ENCODE data around the gene KDM6B.
A peak's percentile ranks its signal among the peaks of the same experiment; 100 is the strongest.

KDM6B gene

DNA sequence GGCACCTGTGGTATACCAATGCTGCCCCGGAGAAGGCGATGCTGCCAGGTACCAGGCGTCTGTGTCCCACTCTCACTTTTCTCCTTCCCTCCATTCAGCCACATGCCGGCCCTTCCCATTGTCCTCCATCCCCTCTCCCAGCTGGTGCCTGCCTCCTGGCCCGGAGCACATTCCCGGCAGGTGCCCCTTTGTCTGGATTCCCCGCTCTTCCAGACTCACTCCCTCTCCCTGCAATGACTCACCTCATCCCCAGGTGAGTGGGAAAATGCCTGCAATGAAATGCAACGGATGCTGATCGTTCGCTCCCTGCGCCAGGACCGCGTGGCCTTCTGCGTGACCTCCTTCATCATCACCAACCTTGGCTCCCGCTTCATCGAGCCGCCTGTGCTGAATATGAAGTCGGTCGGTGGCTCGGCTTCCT is 10.4 kb upstream of the KDM6B start:
- DNase-seq (ENCODE audit: low read depth) = no peak

GRCh38 chr17:7824021-7824924 is 9.7 kb upstream of the KDM6B start:
- no peak for DNase-seq (ENCODE audit: low read depth)

- DNase-seq (ENCODE audit: low read depth) = no peak
These were observed 8.6 kb upstream of the KDM6B start for GRCh38 chr17:7825206-7825990.

GRCh38 chr17:7830616-7831015 is 3.4 kb upstream of the KDM6B start:
- DNase-seq (ENCODE audit: low read depth) = no peak

- DNase-seq (ENCODE audit: low read depth) = no peak
These were observed 2.8 kb upstream of the KDM6B start for GRCh38 chr17:7831233-7831632.

DNA sequence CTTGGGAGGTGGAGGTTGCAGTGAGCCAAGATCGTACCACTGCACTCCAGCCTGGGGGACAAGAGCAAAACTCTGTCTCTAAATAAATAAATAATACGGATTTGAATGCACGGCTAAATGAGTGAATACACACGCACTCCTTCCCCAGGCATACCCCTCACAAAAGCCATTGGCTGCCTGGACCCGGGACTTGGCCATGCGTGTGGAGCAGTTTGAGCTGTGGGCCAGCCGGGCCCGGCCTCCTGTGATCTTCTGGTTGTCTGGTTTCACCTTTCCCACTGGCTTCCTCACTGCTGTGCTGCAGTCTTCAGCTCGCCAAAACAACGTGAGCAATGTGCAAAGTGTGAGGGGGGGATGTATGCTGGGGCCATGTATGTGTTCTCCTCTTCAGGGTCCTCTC is 1.6 kb upstream of the KDM6B start:
- no peak for DNase-seq (ENCODE audit: low read depth)

DNA sequence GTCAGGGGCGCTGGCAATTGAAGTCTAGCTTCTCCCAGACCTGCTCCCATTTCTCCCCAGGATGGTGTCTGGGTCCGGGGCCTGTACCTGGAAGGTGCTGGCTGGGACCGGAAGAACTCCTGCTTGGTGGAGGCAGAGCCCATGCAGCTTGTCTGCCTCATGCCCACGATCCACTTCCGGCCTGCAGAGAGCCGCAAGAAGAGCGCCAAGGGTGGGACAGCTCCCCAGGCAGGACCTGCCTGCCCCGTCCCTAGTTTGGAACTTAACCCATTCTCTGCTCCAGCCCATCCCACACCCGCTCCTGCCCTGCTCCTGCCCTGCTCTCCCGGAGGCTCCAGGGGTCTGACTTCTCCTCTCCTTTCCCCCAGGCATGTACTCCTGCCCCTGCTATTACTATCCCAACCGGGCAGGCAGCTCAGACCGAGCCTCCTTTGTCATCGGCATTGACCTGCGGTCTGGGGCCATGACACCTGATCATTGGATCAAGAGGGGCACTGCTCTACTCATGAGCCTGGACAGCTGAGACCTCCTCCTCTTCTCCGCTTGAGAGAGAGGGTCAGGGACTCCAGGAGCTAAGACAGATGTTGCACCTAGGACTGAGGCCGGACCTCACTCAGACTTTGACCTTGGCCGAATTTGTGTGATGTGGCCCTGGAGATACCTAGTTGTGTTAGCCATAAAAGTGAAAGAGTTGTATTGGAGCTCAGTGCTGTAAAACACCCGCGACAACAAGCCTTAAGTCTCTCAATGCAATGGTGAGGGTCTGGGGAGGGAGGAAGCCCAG is 814 bp upstream of the KDM6B start:
- DNase-seq (ENCODE audit: low read depth) = no peak

- no peak for DNase-seq (ENCODE audit: low read depth)
These were observed 532 bp downstream of the KDM6B start for GRCh38 chr17:7834542-7834956.

GRCh38 chr17:7834957-7835813 is 1.2 kb downstream of the KDM6B start:
- DNase-seq (ENCODE audit: low read depth) = peak; percentile 97

GRCh38 chr17:7835814-7836595 is 2.0 kb downstream of the KDM6B start:
- no peak for DNase-seq (ENCODE audit: low read depth)

- DNase-seq (ENCODE audit: low read depth) = peak; percentile 95
These were observed 2.8 kb downstream of the KDM6B start for GRCh38 chr17:7836596-7837407.

DNA sequence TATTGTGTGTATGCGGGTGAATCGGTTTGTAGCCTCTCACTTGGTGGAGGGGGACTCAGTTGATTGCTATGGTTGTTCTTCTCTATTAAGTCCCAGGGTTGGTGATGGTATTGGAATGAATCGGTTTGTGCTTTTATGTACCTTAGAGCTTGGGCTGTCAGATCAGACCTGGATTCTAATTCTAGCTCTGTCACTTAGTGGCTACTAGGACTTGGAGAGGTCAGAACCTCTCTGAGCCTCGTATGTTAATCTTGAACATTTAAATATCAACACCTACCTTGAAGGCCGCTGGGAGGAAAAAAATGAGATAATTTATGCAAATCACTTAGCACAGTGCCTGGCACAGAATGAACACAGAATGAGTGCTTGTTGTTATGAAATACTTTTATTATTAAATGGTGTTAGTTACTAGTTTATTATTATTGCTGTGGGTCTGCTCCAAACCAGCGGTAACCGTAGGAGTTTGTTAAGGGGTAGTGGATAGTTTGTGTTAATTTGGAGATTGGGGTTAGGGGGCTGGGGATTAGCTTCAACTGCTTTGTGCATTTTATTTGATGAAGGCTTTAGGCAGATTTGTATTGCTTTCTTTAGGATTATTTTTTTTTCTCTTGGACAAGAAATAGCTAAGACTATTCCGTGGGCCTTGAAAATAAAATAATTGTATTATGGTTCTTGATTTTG is 3.5 kb downstream of the KDM6B start:
- no peak for DNase-seq (ENCODE audit: low read depth)

DNA sequence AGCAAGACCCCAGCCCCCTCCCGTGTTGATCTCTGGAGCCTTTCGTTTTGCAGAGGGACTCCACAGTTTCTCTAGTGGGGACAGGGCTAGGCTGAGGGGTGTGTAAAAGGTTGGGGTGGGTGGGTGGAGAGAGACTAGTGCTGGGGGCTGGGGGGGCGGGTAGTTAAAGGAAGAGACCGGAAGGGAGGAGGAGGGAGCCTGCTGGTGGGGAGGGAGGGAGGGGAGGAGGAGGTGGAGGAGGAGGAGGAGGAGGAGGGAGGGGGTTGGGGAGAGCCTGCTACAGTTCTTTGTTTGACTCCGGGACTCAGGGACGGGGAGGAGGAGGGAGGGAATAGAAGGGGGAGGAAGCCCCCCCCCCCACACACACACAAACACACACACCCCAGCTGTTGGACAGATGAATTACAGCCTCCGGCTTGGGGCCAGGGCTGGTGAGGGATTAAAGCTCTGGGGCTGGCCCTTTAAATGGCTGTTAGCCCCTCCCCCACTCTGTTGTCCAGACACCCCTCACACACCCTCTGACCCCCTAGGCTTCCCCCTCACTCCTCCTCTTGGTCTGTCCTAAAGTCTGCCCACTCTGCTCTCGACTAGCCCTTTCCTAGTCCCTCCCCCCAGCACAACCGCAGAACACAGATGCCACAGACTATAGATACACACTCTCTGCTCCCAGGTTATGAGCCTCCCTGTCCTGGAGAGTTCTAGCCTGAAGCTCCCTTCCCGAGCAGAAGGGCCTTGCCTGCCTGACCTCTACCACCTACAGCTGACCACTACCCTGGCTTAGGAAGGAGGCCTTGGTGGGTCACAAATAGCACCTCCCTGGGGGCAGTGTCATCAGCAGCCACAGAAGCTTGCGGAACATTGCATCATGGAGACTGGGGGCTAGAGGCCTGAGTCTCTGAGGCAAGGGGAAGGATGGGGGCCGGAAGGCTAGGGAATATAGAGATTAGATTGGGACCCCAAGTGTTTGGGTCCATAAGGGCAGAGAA is 4.4 kb downstream of the KDM6B start:
- peak; percentile 69 for DNase-seq (ENCODE audit: low read depth)

DNA sequence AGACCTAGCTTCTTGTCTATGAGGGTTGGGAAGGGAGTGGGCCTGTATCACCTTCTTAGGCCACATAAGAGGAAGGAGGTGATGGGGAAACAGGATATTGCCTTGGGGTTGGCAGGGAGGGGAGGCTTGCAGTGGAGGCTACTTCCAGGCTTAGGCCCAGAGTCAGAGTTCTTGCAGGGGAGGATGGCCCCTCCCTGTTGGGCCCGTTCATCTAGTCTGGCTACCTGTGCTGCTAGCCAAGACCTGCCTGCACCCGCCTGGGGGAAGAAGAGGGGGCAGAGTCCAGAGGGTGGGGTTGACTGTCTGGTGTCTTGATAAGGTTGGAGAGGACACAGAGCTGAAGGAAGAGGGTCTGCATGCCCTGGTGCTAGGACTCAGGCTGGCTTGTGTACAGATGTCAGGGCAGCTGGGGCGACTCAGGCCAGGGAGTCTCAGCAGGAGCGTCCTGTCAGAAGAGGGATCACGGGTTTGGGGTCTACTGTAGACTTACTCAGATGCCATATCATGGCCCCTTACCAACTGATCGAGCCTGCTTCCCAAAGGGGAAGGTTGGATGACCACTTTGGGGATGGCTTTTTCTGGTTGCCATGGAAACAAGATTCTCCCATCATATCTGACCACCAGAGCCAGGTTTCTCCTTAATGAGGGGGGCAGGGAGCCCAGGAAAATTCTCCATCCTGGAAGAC is 5.3 kb downstream of the KDM6B start:
- DNase-seq (ENCODE audit: low read depth) = no peak

- peak; percentile 45 for DNase-seq (ENCODE audit: low read depth)
These were observed 5.9 kb downstream of the KDM6B start for GRCh38 chr17:7839876-7840261.

GRCh38 chr17:7840441-7840840 is 6.4 kb downstream of the KDM6B start:
- no peak for DNase-seq (ENCODE audit: low read depth)

DNA sequence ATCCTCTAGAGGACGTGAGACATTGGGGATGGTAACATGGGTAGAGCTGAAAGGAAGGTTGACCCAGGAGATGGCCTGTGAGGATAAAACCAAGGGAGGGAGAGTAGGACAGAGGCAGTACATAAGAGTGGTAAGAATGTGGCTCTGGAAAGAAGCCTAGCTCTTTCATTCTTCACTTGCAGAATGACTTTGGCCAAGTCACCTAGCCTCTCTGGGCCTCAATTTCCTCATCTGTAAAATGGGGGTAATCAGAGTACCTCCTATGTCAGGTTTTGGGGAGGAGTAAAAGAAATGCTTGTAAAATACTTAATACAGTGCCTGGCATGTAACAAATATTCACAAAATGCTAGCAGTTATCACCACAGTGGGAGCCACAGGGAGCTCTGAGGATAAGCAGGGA is 6.9 kb downstream of the KDM6B start:
- DNase-seq (ENCODE audit: low read depth) = no peak
